Trophoblast cell (in vitro differentiated cells and primary cell): ENCODE data around the gene ITPK1.

Source experiments
- DNase-seq, 2 donors: peaks; one replicate each; pipeline ENCODE4 v3.0.0-alpha.2; 2016
- H2AFZ ChIP-seq: 2 replicates; pipeline ENCODE4 v1.6.1; 2013; ENCODE audit warnings: low read length, moderate library complexity, mild to moderate bottlenecking; ENCODE audit not compliant: insufficient read depth, poor library complexity
- H2AK5ac ChIP-seq: 2 replicates; pipeline ENCODE4 v1.6.1; 2013; ENCODE audit warnings: mild to moderate bottlenecking, low read length
- H2BK120ac ChIP-seq: 2 replicates; pipeline ENCODE4 v1.6.1; 2013; ENCODE audit warnings: low read length, mild to moderate bottlenecking, moderate library complexity; ENCODE audit not compliant: insufficient read depth, poor library complexity
- H2BK12ac ChIP-seq: 2 replicates; pipeline ENCODE4 v1.6.1; 2013; ENCODE audit warnings: mild to moderate bottlenecking, low read length, moderate library complexity
- H2BK5ac ChIP-seq: 2 replicates; pipeline ENCODE4 v1.6.1; 2013; ENCODE audit warnings: low read length, low read depth, moderate library complexity, mild to moderate bottlenecking; ENCODE audit not compliant: poor library complexity
- H3K14ac ChIP-seq: 2 replicates; pipeline ENCODE4 v1.6.1; 2013; ENCODE audit warnings: mild to moderate bottlenecking, low read length
- H3K18ac ChIP-seq: 2 replicates; pipeline ENCODE4 v1.6.1; 2013; ENCODE audit warnings: mild to moderate bottlenecking, low read length
- H3K23ac ChIP-seq: 2 replicates; pipeline ENCODE4 v1.6.1; 2013; ENCODE audit warnings: low read length
- H3K27ac ChIP-seq: 2 replicates; pipeline ENCODE4 v1.5.1; 2013; ENCODE audit warnings: low read depth, mild to moderate bottlenecking, inconsistent platforms, low read length, moderate library complexity
- H3K27me3 ChIP-seq: 2 replicates; pipeline ENCODE4 v1.6.1; 2013; ENCODE audit warnings: inconsistent platforms, mild to moderate bottlenecking, low read length, moderate library complexity; ENCODE audit not compliant: insufficient read depth
- H3K36me3 ChIP-seq, 2 experiments: 1 replicate in 1 of 2; 2 replicates in 1 of 2; pipeline ENCODE4 v1.6.1; 2013; ENCODE audit warnings: low read length in 2 of 2, mild to moderate bottlenecking in 2 of 2, moderate library complexity in 1 of 2; ENCODE audit not compliant: insufficient read depth in 2 of 2, control insufficient read depth in 1 of 2
- H3K4ac ChIP-seq: 2 replicates; pipeline ENCODE4 v1.6.1; 2013; ENCODE audit warnings: low read depth, mild to moderate bottlenecking, low read length, moderate library complexity
- H3K4me1 ChIP-seq, 2 experiments: 1 replicate in 1 of 2; 2 replicates in 1 of 2; pipeline ENCODE4 v1.6.1; 2013; ENCODE audit warnings: low read length in 2 of 2, mild to moderate bottlenecking in 2 of 2, moderate library complexity in 1 of 2; ENCODE audit not compliant: insufficient read depth in 2 of 2, control insufficient read depth in 1 of 2
- H3K4me2 ChIP-seq: 2 replicates; pipeline ENCODE4 v1.6.1; 2013; ENCODE audit warnings: inconsistent platforms, mild to moderate bottlenecking, low read length, moderate library complexity
- H3K4me3 ChIP-seq: 2 replicates; pipeline ENCODE4 v1.5.1; 2013; ENCODE audit warnings: mild to moderate bottlenecking, low read depth, low read length, inconsistent platforms
- H3K79me1 ChIP-seq: one replicate; pipeline ENCODE4 v1.6.1; 2013; ENCODE audit warnings: low read length
- H3K79me2 ChIP-seq: 2 replicates; pipeline ENCODE4 v1.6.1; 2013; ENCODE audit warnings: low read length, mild to moderate bottlenecking; ENCODE audit not compliant: control insufficient read depth, insufficient read depth, poor library complexity
- H3K9ac ChIP-seq: 2 replicates; pipeline ENCODE4 v1.6.1; 2013; ENCODE audit warnings: mild to moderate bottlenecking, low read length
- H3K9me3 ChIP-seq: 2 replicates; pipeline ENCODE4 v1.6.1; 2013; ENCODE audit warnings: low read depth, mild to moderate bottlenecking, control low read depth, inconsistent platforms, low read length; ENCODE audit not compliant: insufficient read depth
- H4K12ac ChIP-seq: 2 replicates; pipeline ENCODE4 v1.6.1; 2013; ENCODE audit warnings: low read depth, mild to moderate bottlenecking, low read length, moderate library complexity
- H4K8ac ChIP-seq: 2 replicates; pipeline ENCODE4 v1.6.1; 2013; ENCODE audit warnings: low read depth, mild to moderate bottlenecking, low read length, moderate library complexity
- H4K91ac ChIP-seq: one replicate; pipeline ENCODE4 v1.6.1; 2013; ENCODE audit warnings: low read depth, mild to moderate bottlenecking, low read length, moderate library complexity
- WGBS: extraction: QIAGEN DNeasy Blood & Tissue Kit; methylation state at CpG from one replicate; pipeline ENCODE4 v1.1.7; 2013; ENCODE audit warnings: missing lambda C conversion rate; ENCODE audit not compliant: insufficient read length, insufficient coverage; ENCODE audit errors: extremely low coverage; 5-methylcytosine and 5-hydroxymethylcytosine counted together

Gene ITPK1

GRCh38 chr14:93033983-93034670, 81.6 kb downstream of the ITPK1 start:
- no peak overlapping the region for H3K18ac ChIP-seq
- no peak overlapping the region for H3K4ac ChIP-seq
- H3K36me3 ChIP-seq: no peaks in the 10 kb centered on the region
- no peak overlapping the region for H4K12ac ChIP-seq
- no peak for DNase-seq
- no peak overlapping the region for H2BK120ac ChIP-seq
- no peak overlapping the region for H3K27ac ChIP-seq
- H3K4me3 ChIP-seq: no peak overlapping the region
- no peak overlapping the region for H4K91ac ChIP-seq
- H4K8ac ChIP-seq: no peak overlapping the region
- no peak overlapping the region for H3K9ac ChIP-seq
- no peaks in the 10 kb centered on the region for H3K27me3 ChIP-seq
- no peak overlapping the region for H3K14ac ChIP-seq
- H3K4me2 ChIP-seq: no peak overlapping the region
- no peak overlapping the region for H2AFZ ChIP-seq
- no CpG with 5 or more reads among the region's 7 CpGs for WGBS
- H3K9me3 ChIP-seq: peaks cover 2% of the 10 kb centered on the region
- peaks cover 3 to 4% of the 10 kb centered on the region in 2 experiments for H3K4me1 ChIP-seq
- H3K79me2 ChIP-seq: no peaks in the 10 kb centered on the region
- no peak overlapping the region for H2BK12ac ChIP-seq
- H2BK5ac ChIP-seq: no peak overlapping the region
- no peak overlapping the region for H2AK5ac ChIP-seq
- no peaks in the 10 kb centered on the region for H3K79me1 ChIP-seq
- H3K23ac ChIP-seq: no peak overlapping the region

GRCh38 chr14:93033084-93033982, 82.4 kb downstream of the ITPK1 start:
- Histone ChIP-seq H3K27ac (no peak overlapping the region), H2BK120ac (no peak overlapping the region), H2BK12ac (no peak overlapping the region), H3K23ac (no peak overlapping the region), H3K4ac (no peak overlapping the region), H4K12ac (no peak overlapping the region), H3K36me3 (no peaks in the 10 kb centered on the region), H3K9ac (no peak overlapping the region), H2AFZ (no peak overlapping the region), H2AK5ac (no peak overlapping the region), H2BK5ac (no peak overlapping the region), H3K18ac (no peak overlapping the region), H3K79me1 (no peaks in the 10 kb centered on the region), H4K8ac (no peak overlapping the region), H3K4me3 (no peak overlapping the region), H3K14ac (no peak overlapping the region), H4K91ac (no peak overlapping the region), H3K4me1 (peaks cover 3 to 4% of the 10 kb centered on the region in 2 experiments), H3K9me3 (peaks cover 2% of the 10 kb centered on the region), H3K27me3 (no peaks in the 10 kb centered on the region), H3K4me2 (no peak overlapping the region), H3K79me2 (no peaks in the 10 kb centered on the region)
- no peak for DNase-seq
- no CpG with 5 or more reads among the region's 6 CpGs for WGBS

- Histone ChIP-seq H3K4me1 (peaks cover 3 to 4% of the 10 kb centered on the region in 2 experiments), H4K12ac (no peak overlapping the region), H3K18ac (no peak overlapping the region), H3K4ac (no peak overlapping the region), H3K4me3 (no peak overlapping the region), H3K79me1 (no peaks in the 10 kb centered on the region), H2BK5ac (no peak overlapping the region), H3K79me2 (no peaks in the 10 kb centered on the region), H3K36me3 (no peaks in the 10 kb centered on the region), H3K27ac (no peak overlapping the region), H3K14ac (no peak overlapping the region), H2BK12ac (no peak overlapping the region), H3K9ac (no peak overlapping the region), H4K91ac (no peak overlapping the region), H3K4me2 (no peak overlapping the region), H2BK120ac (no peak overlapping the region), H4K8ac (no peak overlapping the region), H2AK5ac (no peak overlapping the region), H3K23ac (no peak overlapping the region), H3K27me3 (no peaks in the 10 kb centered on the region), H3K9me3 (peaks cover 2% of the 10 kb centered on the region), H2AFZ (no peak overlapping the region)
- WGBS: no CpG with 5 or more reads among the region's 11 CpGs
- peak in 1 of 2 donors; percentile 27 for DNase-seq
Measured at GRCh38 chr14:93032421-93032936, 83.2 kb downstream of the ITPK1 start.

DNA sequence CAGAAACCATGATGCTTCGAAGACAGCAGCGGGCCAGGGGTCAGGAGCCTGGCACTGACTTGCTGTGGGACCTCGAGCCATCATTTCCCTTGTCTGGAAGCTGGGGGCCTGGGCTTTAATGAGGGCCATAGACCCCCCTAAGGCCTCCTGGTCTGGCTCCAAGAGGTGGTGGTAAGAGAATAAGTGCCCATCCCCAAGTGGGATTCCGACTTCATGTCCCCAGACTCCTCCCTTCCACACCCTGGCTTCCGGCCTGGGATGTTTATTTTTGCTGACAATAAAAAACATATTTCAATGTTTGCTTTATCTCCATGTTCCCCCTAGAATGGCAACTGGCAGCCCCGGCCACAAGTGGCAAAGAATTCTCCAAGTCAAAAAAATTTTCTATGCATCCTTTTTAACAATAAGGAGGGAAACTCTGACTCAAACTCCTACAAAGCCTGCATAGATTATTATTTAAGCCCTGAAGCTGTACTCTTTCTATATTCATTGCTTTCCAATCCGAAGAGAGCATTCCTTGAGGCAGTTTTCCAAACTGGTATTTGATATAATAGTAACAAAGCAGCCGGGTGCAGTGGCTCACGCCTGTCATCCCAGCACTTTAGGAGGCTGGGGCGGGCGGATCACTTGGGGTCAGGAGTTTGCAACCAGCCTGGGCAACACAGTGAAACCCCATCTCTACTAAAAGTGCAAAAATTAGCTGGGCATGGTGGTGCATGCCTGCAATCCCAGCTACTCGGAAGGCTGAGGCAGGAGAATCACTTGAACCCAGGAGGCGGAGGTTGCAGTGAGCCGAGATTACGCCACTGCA, 84.0 kb downstream of the ITPK1 start:
- Histone ChIP-seq H3K4me3 (no peak overlapping the region), H3K27me3 (no peaks in the 10 kb centered on the region), H3K18ac (no peak overlapping the region), H3K4me2 (no peak overlapping the region), H4K12ac (no peak overlapping the region), H4K91ac (no peak overlapping the region), H2BK120ac (no peak overlapping the region), H3K9ac (no peak overlapping the region), H2BK5ac (no peak overlapping the region), H3K4ac (no peak overlapping the region), H3K27ac (no peak overlapping the region), H3K79me1 (no peaks in the 10 kb centered on the region), H2BK12ac (no peak overlapping the region), H3K9me3 (peaks cover 2% of the 10 kb centered on the region), H3K36me3 (no peaks in the 10 kb centered on the region), H2AK5ac (no peak overlapping the region), H3K14ac (no peak overlapping the region), H3K79me2 (no peaks in the 10 kb centered on the region), H3K23ac (no peak overlapping the region), H3K4me1 (peaks cover 3 to 4% of the 10 kb centered on the region in 2 experiments), H4K8ac (no peak overlapping the region), H2AFZ (no peak overlapping the region)
- WGBS: no CpG with 5 or more reads among the region's 15 CpGs
- DNase-seq: no peak
